ENCODE measurements around the gene TNFRSF21. TPM values are rescaled to one million over a fixed set of nuclear protein-coding genes. Genes with fewer than 3 reads are reported as not detected.

The TNFRSF21 gene
- total RNA-seq, 2 donors from 2014 or later = 7.4 to 12.1 TPM

GRCh38 chr6:47254051-47254450 is 55.7 kb downstream of the TNFRSF21 start:
- no peaks in the 10 kb centered on the region for H3K9me3 ChIP-seq
- no peaks in the 10 kb centered on the region for H3K27me3 ChIP-seq
- no peak overlapping the region for H3K4me3 ChIP-seq
- H3K27ac ChIP-seq = no peak overlapping the region
- H3K36me3 ChIP-seq = peaks cover 6% of the 10 kb centered on the region
- no peak for DNase-seq (ENCODE audit: low spot score)
- H3K4me1 ChIP-seq = peaks cover 0 to 1% of the 10 kb centered on the region in 2 donors
- no peak for TF ChIP-seq CTCF (IDR thresholded peaks at IDR 0.05)

DNA sequence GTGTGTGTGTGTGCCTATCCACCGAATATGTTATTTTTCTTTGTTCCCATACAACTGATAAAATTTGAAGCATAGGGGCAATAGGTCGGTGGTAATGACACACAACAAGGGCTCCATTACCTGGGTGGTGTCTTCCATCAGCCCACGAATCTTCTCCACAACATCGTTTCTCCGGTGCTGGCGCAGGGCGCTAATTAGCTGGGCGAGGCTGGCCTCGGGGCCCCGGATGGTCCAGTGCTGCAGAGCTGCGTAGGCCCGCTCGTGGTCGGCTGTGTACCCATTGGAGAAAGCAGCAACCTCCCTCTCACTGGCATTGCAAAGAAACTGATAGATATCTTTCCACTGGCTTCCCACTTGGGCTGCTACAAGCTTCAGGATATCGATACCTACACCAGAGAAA is 56.6 kb downstream of the TNFRSF21 start:
- H3K4me3 ChIP-seq = no peak overlapping the region
- TF ChIP-seq CTCF (IDR thresholded peaks at IDR 0.05) = no peak
- no peak for DNase-seq (ENCODE audit: low spot score)
- peaks cover 0 to 11% of the 10 kb centered on the region in 2 donors for H3K4me1 ChIP-seq
- H3K36me3 ChIP-seq = peaks cover 6% of the 10 kb centered on the region
- H3K9me3 ChIP-seq = no peaks in the 10 kb centered on the region
- no peaks in the 10 kb centered on the region for H3K27me3 ChIP-seq
- no peak overlapping the region for H3K27ac ChIP-seq

DNA sequence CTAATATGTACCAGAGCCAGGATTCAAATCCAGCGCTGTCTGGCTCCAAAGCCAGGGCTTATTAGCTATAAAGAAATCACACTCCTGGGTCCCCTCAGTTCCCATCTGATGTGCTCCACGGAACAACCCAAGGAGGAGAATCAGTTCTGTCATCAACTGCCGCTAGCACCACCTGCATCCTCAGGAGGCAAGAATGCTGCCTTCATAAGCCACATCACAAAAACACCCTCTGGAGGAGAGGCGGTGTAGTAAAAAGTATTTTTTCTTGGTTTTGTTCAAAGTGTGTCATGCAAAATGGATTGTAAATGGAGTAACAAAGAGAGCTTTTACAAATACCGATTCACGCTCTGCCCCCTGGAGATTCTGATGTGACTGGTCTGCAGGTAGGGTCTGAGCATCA is 57.1 kb downstream of the TNFRSF21 start:
- Histone ChIP-seq H3K36me3 (peaks cover 6% of the 10 kb centered on the region), H3K27ac (no peak overlapping the region), H3K9me3 (no peaks in the 10 kb centered on the region), H3K27me3 (no peaks in the 10 kb centered on the region), H3K4me1 (peaks cover 0 to 13% of the 10 kb centered on the region in 2 donors), H3K4me3 (no peak overlapping the region)
- no peak for DNase-seq (ENCODE audit: low spot score)
- TF ChIP-seq CTCF (IDR thresholded peaks at IDR 0.05) = no peak

GRCh38 chr6:47251396-47251795 is 58.3 kb downstream of the TNFRSF21 start:
- peaks cover 0 to 25% of the 10 kb centered on the region in 2 donors for H3K4me1 ChIP-seq
- no peaks in the 10 kb centered on the region for H3K9me3 ChIP-seq
- DNase-seq (ENCODE audit: low spot score) = no peak
- no peak overlapping the region for H3K4me3 ChIP-seq
- H3K27me3 ChIP-seq = no peaks in the 10 kb centered on the region
- TF ChIP-seq CTCF (IDR thresholded peaks at IDR 0.05) = no peak
- peaks cover 6% of the 10 kb centered on the region for H3K36me3 ChIP-seq
- H3K27ac ChIP-seq = no peak overlapping the region

GRCh38 chr6:47250302-47250701 is 59.4 kb downstream of the TNFRSF21 start:
- Histone ChIP-seq H3K27me3 (no peaks in the 10 kb centered on the region), H3K27ac (no peak overlapping the region), H3K4me3 (no peak overlapping the region), H3K36me3 (peaks cover 6% of the 10 kb centered on the region), H3K9me3 (no peaks in the 10 kb centered on the region), H3K4me1 (peaks cover 0 to 26% of the 10 kb centered on the region in 2 donors)
- DNase-seq (ENCODE audit: low spot score) = no peak
- no peak for TF ChIP-seq CTCF (IDR thresholded peaks at IDR 0.05)

DNA sequence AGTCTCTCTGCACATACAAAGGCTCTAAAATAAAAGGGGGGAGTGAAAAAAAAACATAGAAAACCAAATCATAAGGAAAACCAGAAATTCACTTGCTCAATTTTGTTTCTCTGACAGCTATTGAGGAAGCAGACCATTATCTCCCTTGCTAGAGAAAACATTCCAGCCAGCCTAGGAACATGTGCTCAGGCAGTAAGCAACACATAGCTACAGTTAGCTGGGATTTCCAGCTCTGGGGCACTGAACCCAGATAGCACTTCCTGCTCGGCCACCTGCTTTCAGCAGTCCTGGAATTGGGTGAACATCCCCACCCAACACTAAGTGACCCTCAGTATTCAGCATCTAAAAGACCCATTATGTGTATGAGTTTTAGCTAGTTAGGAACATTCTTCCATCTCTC is 61.3 kb downstream of the TNFRSF21 start:
- no peaks in the 10 kb centered on the region for H3K9me3 ChIP-seq
- no peak for TF ChIP-seq CTCF (IDR thresholded peaks at IDR 0.05)
- H3K4me1 ChIP-seq = peaks cover 0 to 26% of the 10 kb centered on the region in 2 donors
- DNase-seq (ENCODE audit: low spot score) = no peak
- H3K27ac ChIP-seq = no peak overlapping the region
- peaks cover 6% of the 10 kb centered on the region for H3K36me3 ChIP-seq
- H3K27me3 ChIP-seq = no peaks in the 10 kb centered on the region
- no peak overlapping the region for H3K4me3 ChIP-seq

All from right atrium auricular region (tissue), 2 donors.